H9 (cell line): Measurements from ENCODE around the gene CLEC2L. TPM values are rescaled to one million over a fixed set of nuclear protein-coding genes. Genes with fewer than 3 reads are reported as not detected.

ENCODE experiments used
- DNase-seq: peaks from one replicate; pipeline ENCODE4 v3.0.0-alpha.2; 2017
- H2AFZ ChIP-seq: one replicate; pipeline ENCODE4 v1.6.1; 2013; ENCODE audit warnings: mild to moderate bottlenecking, low read length, control low read depth, moderate library complexity
- H2AK5ac ChIP-seq: 2 replicates; pipeline ENCODE4 v1.6.1; 2013; ENCODE audit warnings: low read length, control low read depth, mixed read lengths; ENCODE audit not compliant: insufficient read length
- H2BK120ac ChIP-seq: one replicate; pipeline ENCODE4 v1.6.1; 2013; ENCODE audit warnings: low read depth, mild to moderate bottlenecking, low read length, control low read depth, inconsistent platforms; ENCODE audit not compliant: poor library complexity, severe bottlenecking
- H2BK12ac ChIP-seq: 2 replicates; pipeline ENCODE4 v1.6.1; 2013; ENCODE audit warnings: low read length, control low read depth, mixed read lengths, low read depth; ENCODE audit not compliant: insufficient read length
- H2BK15ac ChIP-seq: 2 replicates; pipeline ENCODE4 v1.6.1; 2013; ENCODE audit warnings: low read depth, low read length, control low read depth
- H2BK20ac ChIP-seq: one replicate; pipeline ENCODE4 v1.6.1; 2013; ENCODE audit warnings: low read depth, mild to moderate bottlenecking, low read length, control low read depth, inconsistent platforms; ENCODE audit not compliant: poor library complexity, severe bottlenecking
- H2BK5ac ChIP-seq: 2 replicates; pipeline ENCODE4 v1.6.1; 2013; ENCODE audit warnings: low read length, control low read depth, mixed read lengths; ENCODE audit not compliant: insufficient read length
- H3K14ac ChIP-seq: 2 replicates; pipeline ENCODE4 v1.6.1; 2013; ENCODE audit warnings: low read length, control low read depth; ENCODE audit not compliant: insufficient read depth
- H3K18ac ChIP-seq: 2 replicates; pipeline ENCODE4 v1.6.1; 2013; ENCODE audit warnings: low read depth, mild to moderate bottlenecking, mixed read lengths, low read length, control low read depth; ENCODE audit not compliant: insufficient read length
- H3K23ac ChIP-seq: 2 replicates; pipeline ENCODE4 v1.6.1; 2013; ENCODE audit warnings: low read length, control low read depth, mixed read lengths, low read depth; ENCODE audit not compliant: insufficient read length
- H3K23me2 ChIP-seq: 2 replicates; pipeline ENCODE4 v1.6.1; 2013; ENCODE audit warnings: low read depth, mild to moderate bottlenecking, mixed read lengths, low read length, control low read depth; ENCODE audit not compliant: insufficient read length, poor library complexity, severe bottlenecking
- H3K27ac ChIP-seq: 2 replicates; pipeline ENCODE4 v1.5.1; 2013; ENCODE audit warnings: low read length, control low read depth, mixed read lengths, low read depth; ENCODE audit not compliant: insufficient read length
- H3K27me3 ChIP-seq: 2 replicates; pipeline ENCODE4 v1.6.1; 2013; ENCODE audit warnings: low read length, control low read depth, inconsistent platforms; ENCODE audit not compliant: insufficient read depth
- H3K4ac ChIP-seq: 2 replicates; pipeline ENCODE4 v1.6.1; 2013; ENCODE audit warnings: low read depth, mild to moderate bottlenecking, control low read depth, inconsistent platforms, low read length, moderate library complexity
- H3K4me1 ChIP-seq: 2 replicates; pipeline ENCODE4 v1.6.1; 2013; ENCODE audit warnings: low read length, control low read depth, inconsistent platforms; ENCODE audit not compliant: insufficient read depth
- H3K4me2 ChIP-seq: 2 replicates; pipeline ENCODE4 v1.6.1; 2013; ENCODE audit warnings: low read length, control low read depth, mixed read lengths; ENCODE audit not compliant: insufficient read length, insufficient read depth
- H3K56ac ChIP-seq: 2 replicates; pipeline ENCODE4 v1.6.1; 2013; ENCODE audit warnings: low read depth, mild to moderate bottlenecking, mixed read lengths, low read length, control low read depth; ENCODE audit not compliant: insufficient read length
- H3K79me1 ChIP-seq: 2 replicates; pipeline ENCODE4 v1.6.1; 2013; ENCODE audit warnings: low read depth, mild to moderate bottlenecking, moderate library complexity, low read length, control low read depth, inconsistent platforms; ENCODE audit not compliant: insufficient read depth, poor library complexity, severe bottlenecking
- H3K79me2 ChIP-seq: 2 replicates; pipeline ENCODE4 v1.6.1; 2013; ENCODE audit warnings: low read length, control low read depth, inconsistent platforms; ENCODE audit not compliant: insufficient read depth
- H3K9ac ChIP-seq: 2 replicates; pipeline ENCODE4 v1.6.1; 2013; ENCODE audit warnings: low read length, control low read depth, mixed read lengths; ENCODE audit not compliant: insufficient read length; ENCODE audit errors: extremely low read depth
- H3K9me3 ChIP-seq: one replicate; pipeline ENCODE4 v1.6.1; 2013; ENCODE audit warnings: low read depth, low read length, inconsistent platforms; ENCODE audit not compliant: control insufficient read depth
- H3T11ph ChIP-seq: one replicate; pipeline ENCODE4 v1.6.1; 2013; ENCODE audit warnings: mild to moderate bottlenecking, low read length, control low read depth, inconsistent platforms
- H4K20me1 ChIP-seq: one replicate; pipeline ENCODE4 v1.6.1; 2013; ENCODE audit not compliant: control insufficient read depth, insufficient read length, insufficient read depth
- H4K5ac ChIP-seq: 2 replicates; pipeline ENCODE4 v1.6.1; 2013; ENCODE audit warnings: low read depth, mild to moderate bottlenecking, mixed read lengths, low read length, control low read depth; ENCODE audit not compliant: insufficient read length
- H4K8ac ChIP-seq: replicated peaks from 2 replicates; pipeline ENCODE4 v1.6.1; 2013; ENCODE audit warnings: low read length, control low read depth, mixed read lengths, low read depth; ENCODE audit not compliant: insufficient read length
- H4K91ac ChIP-seq: 2 replicates; pipeline ENCODE4 v1.6.1; 2013; ENCODE audit warnings: low read depth, mild to moderate bottlenecking, moderate library complexity, mixed read lengths, low read length, control low read depth; ENCODE audit not compliant: insufficient read length
- H3K27ac Mint-ChIP-seq, 3 experiments: 2 replicates in 2 of 3; 3 replicates in 1 of 3; pipeline ENCODE4 v1.8.0; 2020 to 2021; ENCODE audit warnings: mixed read lengths in 3 of 3, mild to moderate bottlenecking in 1 of 3, moderate library complexity in 1 of 3
- H3K27me3 Mint-ChIP-seq: 2 replicates; pipeline ENCODE4 v1.8.0; 2021; ENCODE audit warnings: low read depth, mild to moderate bottlenecking, moderate library complexity, mixed read lengths
- H3K36me3 Mint-ChIP-seq, 3 experiments: 2 replicates in 2 of 3; 3 replicates in 1 of 3; pipeline ENCODE4 v1.8.0; 2020 to 2021; ENCODE audit warnings: low read depth in 3 of 3, mixed read lengths in 3 of 3; ENCODE audit not compliant: insufficient read depth in 1 of 3
- H3K4me1 Mint-ChIP-seq, 2 experiments: 2 replicates each; pipeline ENCODE4 v1.8.0; 2020; ENCODE audit warnings: mixed read lengths in 2 of 2
- H3K4me3 Mint-ChIP-seq, 2 experiments: 2 replicates in 1 of 2; 3 replicates in 1 of 2; pipeline ENCODE4 v1.8.0; 2020 to 2021; ENCODE audit warnings: mild to moderate bottlenecking in 2 of 2, mixed read lengths in 2 of 2, moderate library complexity in 1 of 2
- H3K9me3 Mint-ChIP-seq, 2 experiments: 2 replicates in 1 of 2; 3 replicates in 1 of 2; pipeline ENCODE4 v1.8.0; 2020; ENCODE audit warnings: mild to moderate bottlenecking in 2 of 2, mixed read lengths in 2 of 2, moderate library complexity in 1 of 2
- CTCF ChIP-seq: fragments of 200-600 bp; sonication (generic); conservative IDR thresholded peaks from 3 replicates; pipeline ENCODE4 v1.8.0; 2021; ENCODE audit warnings: antibody characterized with exemption, mild to moderate bottlenecking
- WGBS: extraction: QIAGEN DNeasy Blood & Tissue Kit; methylation state at CpG from one replicate; pipeline ENCODE4 v1.1.7; 2013; ENCODE audit warnings: missing lambda C conversion rate, low lambda C conversion rate, mixed read lengths; ENCODE audit not compliant: insufficient read length; ENCODE audit errors: extremely low coverage; 5-methylcytosine and 5-hydroxymethylcytosine counted together
- total RNA-seq: library from RNA; stranded (reverse); gene quantifications from 2 replicates; pipeline ENCODE4 v1.2.1, GENCODE V29; 2021

CLEC2L gene
- total RNA-seq, 1 experiment from 2014 or later: 0.74 TPM

DNA sequence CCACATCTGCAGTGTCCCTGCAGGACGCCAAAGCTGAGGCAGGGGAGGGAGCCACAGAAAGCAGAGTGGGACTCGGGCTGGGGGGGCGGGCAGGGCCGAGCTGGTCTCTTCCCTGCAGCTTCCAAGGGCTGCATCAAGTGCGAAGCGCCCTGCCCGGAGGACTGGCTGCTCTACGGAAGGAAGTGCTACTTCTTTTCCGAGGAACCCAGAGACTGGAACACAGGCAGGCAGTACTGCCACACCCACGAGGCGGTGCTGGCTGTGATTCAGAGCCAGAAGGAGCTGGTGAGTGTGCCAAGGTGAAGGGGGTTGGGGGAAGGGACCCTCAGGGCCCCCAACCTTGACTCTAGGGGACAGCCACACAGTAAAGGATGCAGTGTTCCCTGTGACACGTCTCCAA lies 16.7 kb downstream of the CLEC2L start:
- H3K27ac ChIP-seq: no peak overlapping the region
- H3K4me1 ChIP-seq: peaks cover 6% of the 10 kb centered on the region; the same call in 1 of the 2 replicates
- no peak overlapping the region for H4K8ac ChIP-seq
- H4K20me1 ChIP-seq: no peaks in the 10 kb centered on the region
- H3K9me3 Mint-ChIP-seq: no peaks in the 10 kb centered on the region
- no peak overlapping the region for H3T11ph ChIP-seq
- H3K9ac ChIP-seq: no peak overlapping the region
- H3K18ac ChIP-seq: no peak overlapping the region
- no peak overlapping the region for H2BK12ac ChIP-seq
- no peak overlapping the region; the same call in 1 of the 2 replicates for H3K14ac ChIP-seq
- no peak overlapping the region for H4K91ac ChIP-seq
- H3K79me2 ChIP-seq: no peaks in the 10 kb centered on the region
- H2BK5ac ChIP-seq: no peak overlapping the region
- H2BK120ac ChIP-seq: no peak overlapping the region
- no peak overlapping the region for H3K23ac ChIP-seq
- no peak overlapping the region for H2BK15ac ChIP-seq
- H3K27ac Mint-ChIP-seq: no peak overlapping the region
- H4K5ac ChIP-seq: no peak overlapping the region
- H3K9me3 ChIP-seq: no peaks in the 10 kb centered on the region
- whole genome bisulfite sequencing: no CpG with 5 or more reads among the region's 12 CpGs
- no peak overlapping the region for H2AK5ac ChIP-seq
- H3K4me1 Mint-ChIP-seq: peaks cover 28 to 37% of the 10 kb centered on the region in 2 experiments
- no peak overlapping the region for H3K4me3 Mint-ChIP-seq
- no peak overlapping the region for H2AFZ ChIP-seq
- no peak overlapping the region for H2BK20ac ChIP-seq
- H3K4me2 ChIP-seq: no peak overlapping the region
- TF ChIP-seq CTCF: no peak
- H3K4ac ChIP-seq: no peak overlapping the region
- no peaks in the 10 kb centered on the region; a peak in 1 of 7 replicates for H3K36me3 Mint-ChIP-seq
- no peaks in the 10 kb centered on the region for H3K23me2 ChIP-seq
- H3K27me3 Mint-ChIP-seq: peaks cover 12% of the 10 kb centered on the region
- no peaks in the 10 kb centered on the region for H3K27me3 ChIP-seq
- H3K56ac ChIP-seq: no peak overlapping the region
- H3K79me1 ChIP-seq: no peaks in the 10 kb centered on the region
- no peak for DNase-seq
